SJSA1 (cell line): ENCODE measurements around the gene FTH1. TPM values are rescaled to one million over a fixed set of nuclear protein-coding genes. Genes with fewer than 3 reads are reported as not detected.

ENCODE experiments used
- DNase-seq, 2 experiments: peaks; one replicate each; pipeline ENCODE4 v3.0.0-alpha.2; 2015 to 2020; ENCODE audit warnings: low spot score in 2 of 2, low read depth in 1 of 2
- H3K27ac ChIP-seq: fragments of 250-450 bp; sonication (Bioruptor Pico); 2 replicates; pipeline ENCODE4 v1.5.1; 2020; ENCODE audit warnings: mild to moderate bottlenecking, moderate library complexity
- H3K27me3 ChIP-seq: fragments of 250-450 bp; sonication (Bioruptor Pico); replicated peaks from 2 replicates; pipeline ENCODE4 v1.5.1; 2020; ENCODE audit warnings: mild to moderate bottlenecking, moderate library complexity
- H3K36me3 ChIP-seq: fragments of 250-450 bp; sonication (Bioruptor Pico); 2 replicates; pipeline ENCODE4 v1.5.1; 2020; ENCODE audit warnings: mild to moderate bottlenecking
- H3K4me1 ChIP-seq: fragments of 250-450 bp; sonication (Bioruptor Pico); replicated peaks from 2 replicates; pipeline ENCODE4 v1.6.1; 2021; ENCODE audit warnings: mild to moderate bottlenecking
- H3K4me3 ChIP-seq: fragments of 250-450 bp; sonication (Bioruptor Pico); 2 replicates; pipeline ENCODE4 v1.5.1; 2020; ENCODE audit warnings: mild to moderate bottlenecking
- H3K9me3 ChIP-seq: fragments of 250-450 bp; sonication (Bioruptor Pico); replicated peaks from 2 replicates; pipeline ENCODE4 v1.5.1; 2020; ENCODE audit warnings: mild to moderate bottlenecking
- total RNA-seq: library from RNA; depleted of rRNA; stranded (reverse); fragments of >200 nt; shearing (Covaris generic); gene quantifications from 2 replicates; pipeline ENCODE4 v1.2.3, GENCODE V29; 2014; rRNA removed

The FTH1 gene
- total RNA-seq, 1 experiment from 2014 or later, result 707 TPM

GRCh38 chr11:61916737-61917333, 50.6 kb downstream of the FTH1 start:
- Histone ChIP-seq H3K4me1 (peaks cover 35% of the 10 kb centered on the region), H3K27ac (no peak overlapping the region), H3K4me3 (peak overlapping the region; percentile 74), H3K27me3 (no peaks in the 10 kb centered on the region), H3K9me3 (no peaks in the 10 kb centered on the region; the same call in 1 of the 2 replicates), H3K36me3 (peaks cover 3% of the 10 kb centered on the region; the same call in 1 of the 2 replicates)
- no peak for DNase-seq

GRCh38 chr11:61914471-61915171, 52.8 kb downstream of the FTH1 start:
- Histone ChIP-seq H3K4me1 (peaks cover 31% of the 10 kb centered on the region), H3K9me3 (no peaks in the 10 kb centered on the region; the same call in 1 of the 2 replicates), H3K36me3 (peaks cover 3% of the 10 kb centered on the region; the same call in 1 of the 2 replicates), H3K27me3 (no peaks in the 10 kb centered on the region), H3K4me3 (no peak overlapping the region), H3K27ac (no peak overlapping the region)
- no peak for DNase-seq

Other genes starting within 250 kb of the FTH1 start
- gene MYRF, start 215.0 kb downstream of the FTH1 start, total RNA-seq, result 1.4 and 3.1 TPM in 2 replicates
- gene TMEM258, start 175.0 kb downstream of the FTH1 start, total RNA-seq, result 70.2 and 74.5 TPM in 2 replicates
- gene FEN1, start 174.7 kb downstream of the FTH1 start, total RNA-seq, result 181 and 185 TPM in 2 replicates
- 46.7 and 61.5 TPM in 2 replicates for gene FADS1, start 150.6 kb downstream of the FTH1 start, total RNA-seq
- gene FADS2, start 139.3 kb downstream of the FTH1 start, total RNA-seq, result 2.8 and 8.5 TPM in 2 replicates
- gene FADS3, start 76.1 kb downstream of the FTH1 start, total RNA-seq, result 139 and 161 TPM in 2 replicates
- gene RAB3IL1, start 50.1 kb downstream of the FTH1 start, total RNA-seq, result 1.8 and 3.0 TPM in 2 replicates
- gene BEST1, start 17.3 kb downstream of the FTH1 start, total RNA-seq, result 0.74 TPM in 1 of 2 replicates, not detected in the other
- gene INCENP, start 156.4 kb upstream of the FTH1 start, total RNA-seq, result 52.9 and 102 TPM in 2 replicates
- not detected in 2 replicates for gene SCGB1D1, start 222.6 kb upstream of the FTH1 start, total RNA-seq
- not detected in 2 replicates for gene SCGB2A1, start 241.0 kb upstream of the FTH1 start, total RNA-seq